ENCODE measurements around the gene PBX1. TPM values are rescaled to one million over a fixed set of nuclear protein-coding genes. Genes with fewer than 3 reads are reported as not detected.

PBX1 gene
- total and polyA plus RNA-seq, 2 donors (not counting 3 experiments of a cell fraction or from before 2014, with no cell fraction given), result 10.7 to 24.1 TPM

DNA sequence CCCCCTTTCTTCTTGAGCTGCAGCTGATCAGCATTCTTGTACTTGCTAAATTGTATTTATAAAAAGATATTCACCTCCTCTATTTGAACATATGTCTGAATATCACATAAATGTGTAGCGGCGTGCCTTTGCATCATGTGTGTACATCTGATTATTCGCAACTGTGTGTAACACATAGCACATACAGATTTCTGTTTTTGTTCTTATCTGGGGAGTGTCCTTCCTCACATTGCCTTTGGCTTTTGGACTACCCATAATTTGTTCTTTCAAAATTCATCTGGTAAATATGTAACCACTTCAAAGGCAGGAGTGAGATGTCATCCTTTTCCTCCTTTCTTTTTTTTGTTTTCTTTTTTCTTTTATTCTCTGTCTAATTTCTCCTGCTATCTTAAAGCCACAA lies 113.6 kb downstream of the PBX1 start:
- Histone ChIP-seq H3K27me3 (ENCODE audit: control insufficient read depth in 2 of 2, insufficient read depth in 2 of 2, low read length in 2 of 2) (no peaks in the 10 kb centered on the region), H3K9me3 (replicated peaks; ENCODE audit: control insufficient read depth, insufficient read depth, low read length) (no peaks in the 10 kb centered on the region), H3K4me2 (ENCODE audit: insufficient read depth, low read length) (no peak overlapping the region), H4K20me1 (replicated peaks; ENCODE audit: control insufficient read depth, extremely low read depth, insufficient read depth, low read length) (no peaks in the 10 kb centered on the region), H3K4me1 (ENCODE audit: control insufficient read depth, extremely low read depth, insufficient read depth, low read length) (no peaks in the 10 kb centered on the region), H3K27ac (ENCODE audit: insufficient read depth, low read depth, low read length) (no peak overlapping the region), H2AFZ (ENCODE audit: low read depth, low read length) (no peak overlapping the region), H3K36me3 (ENCODE audit: control insufficient read depth in 2 of 2, extremely low read depth in 1 of 2, insufficient read depth in 2 of 2, low read length in 2 of 2) (no peaks in the 10 kb centered on the region), H3K79me2 (ENCODE audit: control insufficient read depth, insufficient read depth, low read length) (no peaks in the 10 kb centered on the region), H3K4me3 (replicated peaks in 1 of 3; ENCODE audit: insufficient read depth in 1 of 3, low read depth in 1 of 3, low read length in 3 of 3) (no peak overlapping the region), H3K9me1 (replicated peaks; ENCODE audit: control insufficient read depth, extremely low read depth, insufficient read depth, low read length) (no peaks in the 10 kb centered on the region), H3K9ac (replicated peaks; ENCODE audit: extremely low read depth, insufficient read depth, low read length) (no peak overlapping the region)
- DNase-seq (ENCODE audit: low read depth, low spot score), result no peak
- ChIA-PET POLR2A (no interaction called here), CTCF (interaction anchor here (1.0 to 4.1 kb wide), 2 partner anchors 111 to 114 kb away, joined by 3 to 55 read pairs; no protein-coding TSS in a partner anchor)
- intact Hi-C loops (cut with micrococcal nuclease) (no loop called here), dilution Hi-C loops (cut with MboI; ENCODE audit: extremely low pct_ligation_motif_present, low sequenced_read_pairs) (no loop called here)
- TF ChIP-seq EZH2 (IDR thresholded peaks at IDR 0.05; ENCODE audit: borderline replicate concordance, low read depth, low read length, severe bottlenecking) (no peak), POLR2AphosphoS5 (IDR thresholded peaks at IDR 0.05; ENCODE audit: insufficient read depth, low read depth, low read length) (no peak), POLR2A (IDR thresholded peaks at IDR 0.05; ENCODE audit: low read depth, low read length) (no peak), FOS (IDR thresholded peaks at IDR 0.05; ENCODE audit: borderline replicate concordance, insufficient read depth, low read length) (no peak), JUN (IDR thresholded peaks at IDR 0.05; ENCODE audit: borderline replicate concordance, insufficient read depth, insufficient read length, low read depth) (no peak), GATA2 (IDR thresholded peaks at IDR 0.05; ENCODE audit: insufficient read depth, insufficient read length, low read depth, low read length) (no peak), MYC (IDR thresholded peaks at IDR 0.05; ENCODE audit: low read depth, low read length) (no peak)
- TF ChIP-seq, protein P1, sequence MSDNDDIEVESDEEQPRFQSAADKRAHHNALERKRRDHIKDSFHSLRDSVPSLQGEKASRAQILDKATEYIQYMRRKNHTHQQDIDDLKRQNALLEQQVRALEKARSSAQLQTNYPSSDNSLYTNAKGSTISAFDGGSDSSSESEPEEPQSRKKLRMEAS (IDR thresholded peaks at IDR 0.05; ENCODE audit: insufficient read depth, insufficient read length), result no peak
- TF ChIP-seq, protein P2, sequence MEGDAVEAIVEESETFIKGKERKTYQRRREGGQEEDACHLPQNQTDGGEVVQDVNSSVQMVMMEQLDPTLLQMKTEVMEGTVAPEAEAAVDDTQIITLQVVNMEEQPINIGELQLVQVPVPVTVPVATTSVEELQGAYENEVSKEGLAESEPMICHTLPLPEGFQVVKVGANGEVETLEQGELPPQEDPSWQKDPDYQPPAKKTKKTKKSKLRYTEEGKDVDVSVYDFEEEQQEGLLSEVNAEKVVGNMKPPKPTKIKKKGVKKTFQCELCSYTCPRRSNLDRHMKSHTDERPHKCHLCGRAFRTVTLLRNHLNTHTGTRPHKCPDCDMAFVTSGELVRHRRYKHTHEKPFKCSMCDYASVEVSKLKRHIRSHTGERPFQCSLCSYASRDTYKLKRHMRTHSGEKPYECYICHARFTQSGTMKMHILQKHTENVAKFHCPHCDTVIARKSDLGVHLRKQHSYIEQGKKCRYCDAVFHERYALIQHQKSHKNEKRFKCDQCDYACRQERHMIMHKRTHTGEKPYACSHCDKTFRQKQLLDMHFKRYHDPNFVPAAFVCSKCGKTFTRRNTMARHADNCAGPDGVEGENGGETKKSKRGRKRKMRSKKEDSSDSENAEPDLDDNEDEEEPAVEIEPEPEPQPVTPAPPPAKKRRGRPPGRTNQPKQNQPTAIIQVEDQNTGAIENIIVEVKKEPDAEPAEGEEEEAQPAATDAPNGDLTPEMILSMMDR (IDR thresholded peaks at IDR 0.05; ENCODE audit: extremely low read depth in 1 of 2, insufficient read depth in 1 of 2, low read depth in 1 of 2, low read length in 2 of 2), result no peak
- FAIRE-seq, result no peak
- no TSS peak for BruUV-seq (replicated peaks)
